Epithelial cell of proximal tubule (primary cell): ENCODE data around the gene CREB3L2. TPM values are rescaled to one million over a fixed set of nuclear protein-coding genes. Genes with fewer than 3 reads are reported as not detected.
A peak's percentile ranks its signal among the peaks of the same experiment; 100 is the strongest.
"Not testable (repeated sequence)": the region's sequence is repeated elsewhere in the genome, so short reads cannot be mapped to it uniquely, and the experiment has no call there.

Experiments used
- DNase-seq: peaks from one replicate; pipeline ENCODE4 v3.0.0-alpha.2; 2011; ENCODE audit warnings: low read depth
- H3K4me3 ChIP-seq: 2 replicates; pipeline ENCODE4 v1.5.1; 2011; ENCODE audit warnings: low read depth, mild to moderate bottlenecking, low read length
- CTCF ChIP-seq: conservative IDR thresholded peaks from 2 replicates; pipeline ENCODE4 v1.5.1; 2012; ENCODE audit warnings: low read depth, mild to moderate bottlenecking, low read length
- total RNA-seq: library from RNA; depleted of rRNA; stranded (reverse); fragments of >200 nt; gene quantifications from 2 replicates; pipeline ENCODE4 v1.2.3, GENCODE V29; 2015

Gene CREB3L2
- total RNA-seq, 1 donor from 2014 or later = 18.3 TPM

DNA sequence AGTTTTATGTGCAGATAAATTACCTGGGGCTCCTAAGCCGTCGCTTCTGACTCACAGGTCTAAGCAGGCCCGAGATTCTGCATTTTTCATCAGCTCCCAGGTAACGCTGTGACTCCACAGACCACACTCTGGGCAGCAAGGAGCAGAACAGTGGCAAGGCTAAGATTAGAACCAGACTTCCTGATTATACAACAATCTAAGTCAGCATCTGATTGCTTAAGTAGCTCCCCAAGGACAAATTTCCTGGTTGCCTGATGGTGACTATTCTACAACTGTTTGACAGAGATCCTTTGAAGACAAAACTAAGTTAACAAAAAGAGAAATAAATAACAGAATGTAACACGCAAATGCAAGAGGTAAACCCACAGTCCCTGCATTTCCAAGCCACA, 69.0 kb downstream of the CREB3L2 start:
- no peak overlapping the region for H3K4me3 ChIP-seq
- peak; percentile 33 for DNase-seq
- TF ChIP-seq CTCF = no peak

DNA sequence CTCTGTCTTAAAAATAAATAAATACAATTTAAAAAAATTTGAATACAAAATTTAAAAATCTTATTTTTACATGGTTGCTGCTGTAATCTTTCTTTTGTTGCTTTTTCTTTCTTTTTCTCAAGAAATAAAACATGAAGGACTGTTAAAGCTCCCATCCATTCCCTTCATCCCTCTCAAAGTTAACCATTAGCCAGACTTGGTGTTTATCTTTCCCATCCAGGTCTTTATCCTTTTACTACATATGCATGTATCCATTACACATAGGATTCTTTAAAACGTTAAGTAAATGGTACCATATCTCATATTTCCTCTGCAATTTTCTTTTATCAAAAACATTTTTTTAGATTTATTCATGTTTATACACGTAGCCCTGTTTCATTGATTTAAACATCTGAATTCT, 70.1 kb downstream of the CREB3L2 start:
- TF ChIP-seq CTCF = no peak
- no peak overlapping the region for H3K4me3 ChIP-seq
- no peak for DNase-seq

DNA sequence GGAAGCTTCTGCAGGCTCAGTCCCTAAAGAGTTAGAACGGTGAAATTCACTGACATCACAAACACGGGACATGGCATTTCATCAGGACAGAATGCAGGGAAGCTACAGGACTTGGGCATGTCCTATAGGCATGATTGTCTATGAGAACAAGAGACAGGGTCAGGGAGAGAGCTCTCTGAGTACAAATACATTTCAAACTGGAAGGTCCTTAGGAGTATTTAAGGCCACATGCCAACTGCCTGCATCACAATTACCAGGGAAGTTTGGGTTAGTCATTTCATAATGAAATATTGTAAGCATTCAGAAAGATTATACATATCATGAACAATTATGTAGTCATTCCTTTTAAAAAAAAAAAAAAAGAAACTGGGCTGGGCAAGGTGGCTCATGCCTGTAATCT, 71.3 kb downstream of the CREB3L2 start:
- DNase-seq = no peak
- H3K4me3 ChIP-seq = no peak overlapping the region
- TF ChIP-seq CTCF = no peak

GRCh38 chr7:137928626-137929025, 73.3 kb downstream of the CREB3L2 start:
- no peak overlapping the region for H3K4me3 ChIP-seq
- no peak for TF ChIP-seq CTCF
- no peak for DNase-seq

- DNase-seq = no peak
- H3K4me3 ChIP-seq = no peak overlapping the region
- no peak for TF ChIP-seq CTCF
These were observed 74.5 kb downstream of the CREB3L2 start for GRCh38 chr7:137927386-137927785.

GRCh38 chr7:137926206-137926605, 75.7 kb downstream of the CREB3L2 start:
- H3K4me3 ChIP-seq, DNase-seq: not testable (repeated sequence)

GRCh38 chr7:137925754-137926153, 76.1 kb downstream of the CREB3L2 start:
- no peak overlapping the region for H3K4me3 ChIP-seq
- no peak for DNase-seq
- no peak for TF ChIP-seq CTCF

- DNase-seq = no peak
- no peak overlapping the region for H3K4me3 ChIP-seq
- no peak for TF ChIP-seq CTCF
These were observed 76.8 kb downstream of the CREB3L2 start for GRCh38 chr7:137925091-137925490.
